Activated CD4-positive, alpha-beta T cell treated with anti-CD3 and anti-CD28 coated beads, Interleukin-2, amount 10 ng/mL, durations not matched to agents 24 days and 14 days (primary cell): ENCODE data around the gene HMGCS1. TPM values are rescaled to one million over a fixed set of nuclear protein-coding genes. Genes with fewer than 3 reads are reported as not detected.
A peak's percentile ranks its signal among the peaks of the same experiment; 100 is the strongest.

Experiments used
- DNase-seq: peaks from one replicate; pipeline ENCODE4 v3.0.0; 2022
- H3K27ac Mint-ChIP-seq: one replicate; pipeline ENCODE4 v1.8.0; 2022; ENCODE audit warnings: mild to moderate bottlenecking, mixed read lengths
- H3K27me3 Mint-ChIP-seq: one replicate; pipeline ENCODE4 v1.8.0; 2022; ENCODE audit warnings: mixed read lengths
- H3K36me3 Mint-ChIP-seq: one replicate; pipeline ENCODE4 v1.8.0; 2022; ENCODE audit warnings: low read depth, mild to moderate bottlenecking, mixed read lengths
- H3K4me1 Mint-ChIP-seq: one replicate; pipeline ENCODE4 v1.8.0; 2021; ENCODE audit warnings: mixed read lengths
- H3K4me3 Mint-ChIP-seq: one replicate; pipeline ENCODE4 v1.8.0; 2022; ENCODE audit warnings: mild to moderate bottlenecking, moderate library complexity, mixed read lengths
- H3K9me3 Mint-ChIP-seq: one replicate; pipeline ENCODE4 v1.8.0; 2021; ENCODE audit warnings: mixed read lengths
- intact Hi-C: fragments of 100-400 bp; cut with micrococcal nuclease; formaldehyde crosslinking; loops from one replicate; pipeline ENCODE4 v1.15.1; 2023
- total RNA-seq: library from RNA; stranded (reverse); gene quantifications from 2 replicates; pipeline ENCODE4 v1.2.3, GENCODE V29; 2022

The HMGCS1 gene
- total RNA-seq, 1 donor from 2014 or later = 241 TPM

DNA sequence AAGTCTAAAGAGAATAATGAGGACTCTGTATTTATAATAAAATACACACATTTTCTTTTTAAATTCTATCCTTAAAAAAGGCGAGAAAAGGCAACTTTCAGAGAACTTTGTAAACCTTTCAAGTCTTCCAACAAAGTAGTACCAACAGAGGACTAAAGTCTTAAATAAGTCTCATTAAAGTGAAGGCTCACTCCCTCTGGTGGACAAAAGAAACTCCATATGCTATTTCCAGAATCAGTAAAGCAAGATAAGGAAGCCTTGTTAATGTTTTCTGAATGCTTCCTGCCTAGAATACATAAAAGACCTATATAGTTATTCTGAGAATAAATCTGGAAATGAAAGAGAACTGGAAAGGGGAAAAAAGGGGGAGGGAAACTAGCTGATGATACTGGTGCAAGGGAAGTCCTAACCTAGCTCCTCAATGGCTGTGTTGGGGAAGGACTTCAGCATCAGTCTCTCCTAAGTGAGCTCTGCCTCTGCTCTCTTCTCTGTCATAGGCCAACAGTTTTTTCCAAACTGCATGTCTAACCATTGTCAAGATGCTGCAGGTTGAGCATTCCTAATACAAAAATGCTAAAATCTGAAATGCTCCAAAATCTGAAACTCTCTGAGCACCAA is 7.2 kb downstream of the HMGCS1 start:
- Mint-ChIP-seq H3K36me3 (peaks cover 55% of the 10 kb centered on the region), H3K4me3 (peak overlapping the region; percentile 5), H3K27ac (peak overlapping the region; percentile 50), H3K4me1 (peaks cover 71% of the 10 kb centered on the region), H3K9me3 (no peaks in the 10 kb centered on the region), H3K27me3 (no peaks in the 10 kb centered on the region)
- peak; percentile 76 for DNase-seq
- intact Hi-C loops = loop anchor here (1.0 to 5.0 kb wide), 3 partner anchors 79 to 200 kb away; partner anchors contain the start of gene ZNF131

GRCh38 chr5:43304525-43304924 is 8.7 kb downstream of the HMGCS1 start:
- no peak for DNase-seq
- no peaks in the 10 kb centered on the region for H3K9me3 Mint-ChIP-seq
- H3K36me3 Mint-ChIP-seq = peaks cover 55% of the 10 kb centered on the region
- intact Hi-C loops = loop anchor here (1.0 to 2.0 kb wide), 3 partner anchors 9 to 184 kb away; partner anchors contain the start of genes HMGCS1 and ZNF131
- no peaks in the 10 kb centered on the region for H3K27me3 Mint-ChIP-seq
- H3K4me3 Mint-ChIP-seq = peak overlapping the region; percentile 64
- peaks cover 63% of the 10 kb centered on the region for H3K4me1 Mint-ChIP-seq
- peak overlapping the region; percentile 91 for H3K27ac Mint-ChIP-seq

GRCh38 chr5:43303242-43303641 is 10.0 kb downstream of the HMGCS1 start:
- no peak for DNase-seq
- H3K4me1 Mint-ChIP-seq = peaks cover 61% of the 10 kb centered on the region
- no peaks in the 10 kb centered on the region for H3K27me3 Mint-ChIP-seq

DNA sequence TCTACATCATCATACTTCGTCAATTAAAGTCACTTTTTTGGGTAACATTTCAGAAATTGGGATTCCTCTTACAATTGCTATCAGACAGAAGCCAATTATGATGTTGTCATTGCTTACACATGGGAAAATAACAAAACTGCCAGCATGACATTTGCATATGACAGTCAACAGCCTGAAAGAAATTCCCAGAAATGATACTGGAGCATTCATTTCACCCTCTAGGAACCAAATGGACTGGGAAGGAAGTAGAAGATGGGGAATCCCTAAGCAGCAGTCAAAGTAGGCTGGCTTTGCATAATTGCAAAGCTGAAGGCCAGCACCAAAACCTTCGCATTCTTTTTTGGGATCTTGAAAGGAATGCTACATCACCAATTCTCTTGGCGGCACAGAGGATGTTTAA is 10.7 kb downstream of the HMGCS1 start:
- intact Hi-C loops = no loop called here
- H3K4me1 Mint-ChIP-seq = peaks cover 57% of the 10 kb centered on the region
- H3K27ac Mint-ChIP-seq = peak overlapping the region; percentile 91
- peaks cover 58% of the 10 kb centered on the region for H3K36me3 Mint-ChIP-seq
- no peaks in the 10 kb centered on the region for H3K9me3 Mint-ChIP-seq
- no peaks in the 10 kb centered on the region for H3K27me3 Mint-ChIP-seq
- H3K4me3 Mint-ChIP-seq = no peak overlapping the region
- DNase-seq = no peak

More at GRCh38 chr5:43303242-43303641, 10.0 kb downstream of the HMGCS1 start:
- H3K27ac Mint-ChIP-seq = peak overlapping the region; percentile 91
- peaks cover 57% of the 10 kb centered on the region for H3K36me3 Mint-ChIP-seq
- H3K9me3 Mint-ChIP-seq = no peaks in the 10 kb centered on the region
- peak overlapping the region; percentile 64 for H3K4me3 Mint-ChIP-seq
- intact Hi-C loops = no loop called here

GRCh38 chr5:43301653-43302091 is 11.5 kb downstream of the HMGCS1 start:
- H3K9me3 Mint-ChIP-seq = no peaks in the 10 kb centered on the region
- H3K27me3 Mint-ChIP-seq = no peaks in the 10 kb centered on the region
- no peak for DNase-seq
- H3K36me3 Mint-ChIP-seq = peaks cover 64% of the 10 kb centered on the region
- intact Hi-C loops = loop anchor here (2.0 kb wide), 1 partner anchor 13 kb away; no protein-coding TSS in a partner anchor
- peaks cover 53% of the 10 kb centered on the region for H3K4me1 Mint-ChIP-seq
- H3K4me3 Mint-ChIP-seq = peak overlapping the region; percentile 5
- peak overlapping the region; percentile 91 for H3K27ac Mint-ChIP-seq

DNA sequence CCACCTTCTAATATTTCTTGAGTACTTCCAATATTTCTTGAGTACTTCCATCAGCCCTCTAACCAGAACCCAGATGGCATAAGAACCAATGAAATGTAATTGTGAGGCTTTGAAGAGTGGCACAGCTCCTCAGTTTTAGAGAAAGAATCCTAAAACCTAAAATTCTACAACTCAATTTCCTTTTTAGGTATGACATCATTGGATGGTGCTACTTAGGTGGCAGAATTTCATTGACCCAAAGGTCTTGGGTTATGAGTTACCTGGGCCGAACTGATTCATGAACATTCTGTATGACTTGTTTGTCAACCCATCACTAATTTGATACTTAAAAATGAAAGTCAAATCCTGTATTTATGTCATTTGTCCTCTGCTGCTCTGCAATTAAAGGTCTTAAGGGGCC is 13.1 kb downstream of the HMGCS1 start:
- H3K27ac Mint-ChIP-seq = peak overlapping the region; percentile 59
- no peaks in the 10 kb centered on the region for H3K27me3 Mint-ChIP-seq
- no peaks in the 10 kb centered on the region for H3K9me3 Mint-ChIP-seq
- H3K4me3 Mint-ChIP-seq = no peak overlapping the region
- peaks cover 78% of the 10 kb centered on the region for H3K36me3 Mint-ChIP-seq
- DNase-seq = no peak
- intact Hi-C loops = loop anchor here (2.0 kb wide), 1 partner anchor 15 kb away; no protein-coding TSS in a partner anchor
- H3K4me1 Mint-ChIP-seq = peaks cover 45% of the 10 kb centered on the region

DNA sequence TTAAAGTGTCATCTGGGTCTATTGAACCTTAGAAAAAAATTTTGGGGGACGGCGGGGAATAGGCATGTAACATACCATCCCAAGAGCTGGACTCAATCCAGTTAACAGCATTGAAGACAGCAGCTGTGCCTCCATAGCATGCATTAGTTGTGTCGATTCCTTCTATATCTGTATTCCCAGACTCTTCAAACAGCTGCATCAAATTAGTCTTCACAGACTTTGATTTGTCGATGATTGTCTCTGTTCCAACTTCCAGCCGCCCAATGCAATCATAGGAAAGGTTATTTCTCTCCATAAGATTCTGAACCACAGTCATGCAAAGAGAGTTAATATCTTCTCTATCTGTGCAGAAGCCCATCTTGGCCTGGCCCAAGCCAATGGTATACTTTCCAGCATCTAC is 14.8 kb downstream of the HMGCS1 start:
- peak overlapping the region; percentile 7 for H3K27ac Mint-ChIP-seq
- peaks cover 79% of the 10 kb centered on the region for H3K36me3 Mint-ChIP-seq

DNA sequence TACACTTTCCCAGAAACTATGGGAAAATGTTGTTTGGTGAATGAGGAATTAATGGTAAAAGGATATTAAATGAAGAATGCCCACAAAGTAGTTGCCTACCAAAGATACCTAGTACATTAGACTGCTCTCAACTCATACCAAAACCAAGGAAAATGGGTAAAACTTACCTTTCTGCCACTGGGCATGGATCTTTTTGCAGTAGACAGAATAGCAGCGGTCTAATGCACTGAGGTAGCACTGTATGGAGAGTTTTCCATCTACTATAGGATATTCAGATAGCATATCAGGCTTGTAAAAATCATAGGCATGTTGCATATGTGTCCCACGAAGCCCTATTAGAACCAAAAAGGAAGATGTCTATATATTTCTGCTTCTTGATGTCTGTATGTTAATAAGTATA is 16.4 kb downstream of the HMGCS1 start:
- Mint-ChIP-seq H3K9me3 (no peaks in the 10 kb centered on the region), H3K27me3 (no peaks in the 10 kb centered on the region), H3K36me3 (peaks cover 75% of the 10 kb centered on the region), H3K4me1 (peaks cover 20% of the 10 kb centered on the region), H3K4me3 (no peak overlapping the region), H3K27ac (no peak overlapping the region)
- intact Hi-C loops = no loop called here
- no peak for DNase-seq

More for the DNA sequence above, 14.8 kb downstream of the HMGCS1 start:
- H3K4me3 Mint-ChIP-seq = no peak overlapping the region
- intact Hi-C loops = no loop called here
- H3K27me3 Mint-ChIP-seq = no peaks in the 10 kb centered on the region
- peaks cover 32% of the 10 kb centered on the region for H3K4me1 Mint-ChIP-seq
- no peak for DNase-seq
- no peaks in the 10 kb centered on the region for H3K9me3 Mint-ChIP-seq

- H3K4me1 Mint-ChIP-seq = peaks cover 15% of the 10 kb centered on the region
- H3K27ac Mint-ChIP-seq = peak overlapping the region; percentile 26
- no peaks in the 10 kb centered on the region for H3K9me3 Mint-ChIP-seq
- no peaks in the 10 kb centered on the region for H3K27me3 Mint-ChIP-seq
- no peak overlapping the region for H3K4me3 Mint-ChIP-seq
- DNase-seq = no peak
- peaks cover 75% of the 10 kb centered on the region for H3K36me3 Mint-ChIP-seq
- intact Hi-C loops = no loop called here
Observed at GRCh38 chr5:43295202-43295601, 18.0 kb downstream of the HMGCS1 start.

- no peaks in the 10 kb centered on the region for H3K27me3 Mint-ChIP-seq
- peaks cover 15% of the 10 kb centered on the region for H3K4me1 Mint-ChIP-seq
- H3K9me3 Mint-ChIP-seq = no peaks in the 10 kb centered on the region
- H3K4me3 Mint-ChIP-seq = no peak overlapping the region
- H3K36me3 Mint-ChIP-seq = peaks cover 79% of the 10 kb centered on the region
- DNase-seq = no peak
- peak overlapping the region; percentile 25 for H3K27ac Mint-ChIP-seq
- intact Hi-C loops = no loop called here
Observed at GRCh38 chr5:43294226-43294625, 19.0 kb downstream of the HMGCS1 start.

DNA sequence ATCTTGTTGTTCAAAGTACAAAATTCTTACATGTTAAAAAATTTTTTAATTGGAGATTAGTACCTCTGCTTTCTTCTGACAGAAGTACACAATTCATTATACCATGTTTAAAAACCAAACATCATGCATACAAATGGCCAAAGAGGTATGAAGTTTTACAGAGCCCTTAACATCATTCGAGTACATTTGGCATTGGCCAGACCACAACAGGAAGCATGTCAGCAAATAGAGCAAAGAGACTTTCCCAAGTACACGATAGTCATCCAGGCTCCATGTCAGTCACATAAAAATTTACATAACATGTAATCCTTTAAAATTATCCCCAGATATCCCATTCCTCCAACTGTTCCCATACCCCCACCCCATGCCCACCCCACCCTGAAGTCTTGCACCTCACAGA is 22.5 kb downstream of the HMGCS1 start:
- H3K4me3 Mint-ChIP-seq = no peak overlapping the region
- no peaks in the 10 kb centered on the region for H3K9me3 Mint-ChIP-seq
- intact Hi-C loops = no loop called here
- H3K27me3 Mint-ChIP-seq = no peaks in the 10 kb centered on the region
- peaks cover 73% of the 10 kb centered on the region for H3K36me3 Mint-ChIP-seq
- no peak for DNase-seq
- peaks cover 12% of the 10 kb centered on the region for H3K4me1 Mint-ChIP-seq
- H3K27ac Mint-ChIP-seq = no peak overlapping the region

DNA sequence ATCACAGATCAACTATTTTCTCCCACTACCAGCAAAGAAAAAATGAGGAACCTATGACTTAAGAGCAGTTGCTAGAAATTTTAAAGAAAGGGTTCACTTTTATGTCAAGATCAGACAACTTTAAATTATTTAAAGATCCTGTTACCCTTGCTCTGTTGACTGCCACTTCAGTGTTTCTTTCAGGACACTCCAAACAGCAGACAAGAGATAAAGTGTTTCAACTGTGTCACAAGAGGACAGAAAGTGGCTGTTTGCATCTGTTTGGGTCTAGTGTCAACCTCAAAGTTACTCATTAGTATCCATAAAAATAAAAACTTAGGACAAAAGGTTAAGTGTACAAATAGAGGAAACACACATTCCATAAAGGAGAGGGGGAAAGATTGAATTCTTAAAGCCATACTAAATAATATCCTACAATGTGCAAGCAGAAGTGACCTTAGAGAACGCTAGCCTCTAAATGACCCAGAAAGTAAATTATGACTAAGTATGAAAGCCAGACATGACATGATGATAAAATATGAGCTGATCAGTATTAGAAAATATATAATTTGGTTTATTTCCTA is 24.9 kb downstream of the HMGCS1 start:
- no peak for DNase-seq
- no peak overlapping the region for H3K27ac Mint-ChIP-seq
- no peaks in the 10 kb centered on the region for H3K27me3 Mint-ChIP-seq
- intact Hi-C loops = no loop called here
- peaks cover 8% of the 10 kb centered on the region for H3K4me1 Mint-ChIP-seq
- H3K36me3 Mint-ChIP-seq = peaks cover 56% of the 10 kb centered on the region
- H3K4me3 Mint-ChIP-seq = no peak overlapping the region
- no peaks in the 10 kb centered on the region for H3K9me3 Mint-ChIP-seq

- Mint-ChIP-seq H3K4me1 (peaks cover 8% of the 10 kb centered on the region), H3K36me3 (peaks cover 50% of the 10 kb centered on the region), H3K4me3 (no peak overlapping the region), H3K9me3 (no peaks in the 10 kb centered on the region), H3K27ac (no peak overlapping the region), H3K27me3 (no peaks in the 10 kb centered on the region)
- DNase-seq = no peak
- intact Hi-C loops = no loop called here
Observed at GRCh38 chr5:43287493-43287892, 25.7 kb downstream of the HMGCS1 start.

- intact Hi-C loops = no loop called here
- no peaks in the 10 kb centered on the region for H3K9me3 Mint-ChIP-seq
- no peak overlapping the region for H3K4me3 Mint-ChIP-seq
- no peaks in the 10 kb centered on the region for H3K27me3 Mint-ChIP-seq
- H3K36me3 Mint-ChIP-seq = peaks cover 46% of the 10 kb centered on the region
- H3K4me1 Mint-ChIP-seq = peaks cover 6% of the 10 kb centered on the region
- H3K27ac Mint-ChIP-seq = no peak overlapping the region
- no peak for DNase-seq
Observed at GRCh38 chr5:43286623-43287022, 26.6 kb downstream of the HMGCS1 start.
